Stimulated activated CD4-positive, alpha-beta T cell treated with anti-CD3 and anti-CD28 coated beads, TNF-alpha, amount 100 ng/mL, for 48 hours (primary cell): Measurements from ENCODE around the gene ACR.

Experiments used
- DNase-seq, 3 donors: peaks; one replicate each; pipeline ENCODE4 v3.0.0-alpha.2; 2020; ENCODE audit warnings: low read depth in 3 of 3

The ACR gene

DNA sequence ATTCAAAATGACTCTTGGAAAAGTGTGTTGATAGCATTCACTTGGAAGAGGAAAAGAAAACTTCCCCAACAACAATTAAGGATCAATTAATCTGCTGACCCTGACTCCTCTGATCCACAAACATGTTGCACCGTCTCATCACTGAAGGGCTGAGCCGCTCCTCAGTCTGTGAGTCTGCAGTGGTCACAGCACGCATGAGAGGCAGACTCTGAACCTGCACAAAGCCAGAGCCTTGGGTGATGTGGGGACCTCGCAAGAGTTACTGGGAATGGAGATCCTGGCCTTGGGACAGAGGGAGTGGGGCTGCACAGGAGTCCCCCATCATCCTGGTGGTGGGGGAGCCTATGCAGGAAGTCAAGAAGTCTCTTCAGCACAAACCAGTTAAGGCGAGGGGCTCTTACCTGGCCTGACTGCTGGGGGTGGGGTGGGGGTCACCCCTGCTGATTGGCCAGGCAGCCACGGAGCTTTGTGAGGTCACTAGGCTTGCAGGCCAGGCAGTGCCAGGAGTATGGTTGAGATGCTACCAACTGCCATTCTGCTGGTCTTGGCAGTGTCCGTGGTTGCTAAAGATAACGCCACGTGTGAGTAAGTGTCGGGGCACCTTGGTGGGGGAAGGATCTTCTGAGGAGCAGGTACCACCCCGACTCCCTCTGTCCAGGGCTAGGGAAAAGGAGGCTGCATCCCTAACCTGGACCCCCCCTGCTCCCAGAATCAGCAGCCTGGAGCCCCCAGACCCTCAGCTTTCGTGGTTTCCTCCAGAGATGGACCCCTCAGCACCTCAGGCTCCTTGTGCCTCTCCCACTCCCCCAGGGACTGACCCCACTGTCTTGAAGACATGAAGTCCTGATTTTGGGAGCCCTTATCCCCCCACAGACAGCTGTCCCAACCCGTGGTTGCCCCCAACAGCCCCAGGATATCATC is at the start of gene ACR:
Gene ACR (plus strand): TSS at position 477 of the 921 bp plus-strand sequence. CDS start 32 bp downstream, at position 509.
- DNase-seq = no peak

DNA sequence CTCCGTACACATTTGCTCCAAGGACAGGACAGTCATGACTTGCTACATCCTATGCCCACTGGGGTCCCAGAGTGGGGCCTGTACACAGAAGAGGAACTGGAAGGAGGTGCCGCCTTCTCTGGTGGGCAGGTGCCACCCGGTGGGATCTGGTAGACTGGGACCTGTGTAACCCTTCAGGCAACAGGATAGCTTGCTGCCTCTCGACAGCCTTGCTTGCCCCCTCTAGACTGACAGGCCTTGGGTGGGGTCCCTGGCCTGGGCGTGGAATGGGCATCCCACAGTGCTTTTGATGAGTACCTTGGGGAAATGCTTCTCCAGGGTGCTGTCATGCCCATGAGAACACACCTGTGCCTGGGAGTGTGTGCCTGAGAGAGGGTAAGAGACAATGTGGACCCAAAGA is 49.6 kb upstream of the ACR start:
- DNase-seq = no peak

DNA sequence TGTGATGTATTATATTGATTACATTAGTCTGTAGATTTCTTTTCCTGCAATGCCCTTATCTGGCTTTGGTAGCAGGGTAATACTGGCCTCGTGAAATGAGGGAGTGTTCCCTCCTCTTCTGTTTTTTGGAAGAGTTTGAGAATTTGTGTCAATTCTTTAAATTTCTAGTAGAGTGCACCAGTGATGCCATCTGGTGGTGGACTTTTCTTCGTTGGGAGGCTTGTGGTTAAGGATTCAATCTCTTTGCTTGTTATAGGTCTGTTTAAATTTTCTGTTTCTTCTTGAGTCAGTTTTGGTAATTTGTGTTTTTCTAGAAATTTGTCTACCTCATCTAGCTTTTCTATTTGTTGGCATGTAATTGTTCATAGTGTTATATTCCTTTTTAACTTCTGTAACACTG is 46.5 kb upstream of the ACR start:
- DNase-seq = peak in 1 of 3 donors; percentile 17

DNA sequence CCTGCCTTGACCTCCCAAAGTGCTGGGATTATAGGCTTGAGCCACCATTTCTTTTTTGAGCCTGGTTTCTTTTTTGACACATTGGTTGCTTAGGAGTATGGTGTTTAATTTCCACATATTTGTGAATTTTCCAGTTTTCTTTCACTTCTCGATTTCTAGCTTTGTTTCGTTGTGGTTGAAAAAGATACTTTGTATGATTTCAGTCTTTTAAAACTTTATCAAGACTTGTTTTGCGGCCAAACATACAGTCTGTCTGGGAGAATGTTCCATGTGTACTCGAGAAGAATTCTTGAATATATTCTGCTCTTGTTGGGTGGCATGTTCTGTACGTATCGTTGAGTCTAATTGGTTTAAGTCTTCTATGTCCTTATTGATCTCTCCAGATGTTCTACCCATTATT is 44.5 kb upstream of the ACR start:
- no peak for DNase-seq

DNA sequence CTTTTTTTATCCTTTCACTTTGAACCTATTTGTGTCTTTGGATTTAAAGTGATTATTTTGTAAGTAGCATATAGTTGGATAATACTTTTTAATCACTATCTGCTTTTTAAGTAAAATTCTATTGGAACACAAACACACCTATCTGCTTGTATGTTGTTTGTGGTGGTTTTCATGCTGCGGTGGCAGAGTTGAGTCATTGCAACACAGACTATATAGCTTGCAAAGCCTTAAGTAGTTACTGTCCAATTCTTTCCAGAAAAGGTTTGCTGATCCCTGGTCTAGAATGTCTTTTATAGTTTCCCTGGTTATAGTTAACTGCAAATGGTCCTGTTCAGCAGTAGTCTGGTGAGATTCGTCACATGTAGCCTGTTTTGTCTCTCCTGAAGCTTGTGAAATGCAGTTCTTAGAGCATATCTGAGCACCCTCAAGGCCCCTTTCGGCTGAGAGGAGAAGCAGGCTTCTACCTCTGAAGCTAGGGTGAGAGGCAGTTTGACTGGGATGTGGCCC is 43.9 kb upstream of the ACR start:
- no peak for DNase-seq

DNA sequence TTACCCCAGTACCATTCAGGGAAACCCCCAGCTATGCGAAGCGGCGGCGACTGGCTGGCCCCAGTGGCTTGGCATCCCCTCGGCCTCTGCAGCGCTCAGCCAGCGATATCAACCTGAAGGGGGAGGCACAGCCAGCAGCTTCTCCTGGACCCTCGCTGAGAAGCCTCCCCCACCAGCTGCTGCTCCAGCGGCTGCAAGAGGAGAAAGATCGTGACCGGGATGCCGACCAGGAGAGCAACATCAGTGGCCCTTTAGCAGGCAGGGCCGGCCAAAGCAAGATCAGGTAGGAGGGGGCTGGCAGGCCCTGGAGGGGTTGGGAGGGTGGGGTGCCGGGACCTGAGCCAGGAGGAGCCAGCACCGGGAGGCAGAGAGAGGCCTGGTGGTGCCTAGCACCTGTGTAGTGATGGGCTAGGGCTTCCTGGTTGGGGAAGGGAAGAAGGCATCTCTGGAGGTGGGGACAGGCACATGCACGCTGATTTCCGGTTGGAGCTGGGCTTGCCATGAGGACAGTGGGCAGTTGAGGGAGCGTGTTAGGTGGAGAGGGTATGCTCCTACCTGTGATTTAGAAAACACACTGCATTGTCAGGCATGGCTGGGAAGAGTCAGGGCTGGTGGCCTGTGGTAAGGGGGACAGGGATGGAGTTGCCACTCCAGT is 43.1 kb upstream of the ACR start:
- DNase-seq = no peak

DNA sequence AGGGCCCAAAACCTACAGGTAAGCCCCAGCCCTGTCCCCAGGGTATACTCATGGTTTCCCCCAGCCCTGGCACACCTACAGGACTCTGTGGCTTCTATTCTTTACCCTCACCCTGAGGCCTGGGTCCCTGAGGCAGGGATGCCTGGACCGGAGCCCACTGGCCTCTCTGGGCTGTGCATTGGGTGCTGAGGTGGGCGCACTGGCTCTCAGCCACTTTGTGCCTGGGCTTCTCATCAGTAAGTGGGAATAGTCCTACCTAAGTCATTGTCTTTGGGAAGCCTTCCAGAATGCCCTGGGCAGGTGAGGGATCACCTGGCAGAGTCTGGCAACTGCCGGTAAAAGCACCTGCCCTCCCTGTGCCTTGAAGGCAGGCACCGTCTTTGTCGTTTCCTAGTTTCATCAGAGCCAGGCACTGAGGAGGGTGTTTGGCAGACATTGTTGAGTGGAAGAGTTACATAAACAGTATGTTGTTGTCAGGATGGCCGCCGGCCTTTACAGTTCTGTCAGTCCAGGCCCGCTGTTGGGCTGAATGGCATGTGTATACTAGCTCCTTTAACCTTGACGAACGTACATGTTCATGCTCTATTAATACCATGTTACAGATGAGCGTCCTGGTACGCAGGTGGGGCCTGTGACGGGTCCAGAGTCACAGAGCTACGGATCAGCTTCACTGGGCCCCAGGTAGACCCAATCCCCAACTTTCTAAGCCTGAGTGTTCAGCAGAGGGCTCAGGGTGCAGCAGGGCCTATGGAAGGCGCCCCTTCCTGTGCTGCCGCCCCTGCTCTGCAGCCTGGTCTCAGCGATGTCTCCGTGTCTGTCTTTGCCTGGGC is 42.4 kb upstream of the ACR start:
- no peak for DNase-seq

DNA sequence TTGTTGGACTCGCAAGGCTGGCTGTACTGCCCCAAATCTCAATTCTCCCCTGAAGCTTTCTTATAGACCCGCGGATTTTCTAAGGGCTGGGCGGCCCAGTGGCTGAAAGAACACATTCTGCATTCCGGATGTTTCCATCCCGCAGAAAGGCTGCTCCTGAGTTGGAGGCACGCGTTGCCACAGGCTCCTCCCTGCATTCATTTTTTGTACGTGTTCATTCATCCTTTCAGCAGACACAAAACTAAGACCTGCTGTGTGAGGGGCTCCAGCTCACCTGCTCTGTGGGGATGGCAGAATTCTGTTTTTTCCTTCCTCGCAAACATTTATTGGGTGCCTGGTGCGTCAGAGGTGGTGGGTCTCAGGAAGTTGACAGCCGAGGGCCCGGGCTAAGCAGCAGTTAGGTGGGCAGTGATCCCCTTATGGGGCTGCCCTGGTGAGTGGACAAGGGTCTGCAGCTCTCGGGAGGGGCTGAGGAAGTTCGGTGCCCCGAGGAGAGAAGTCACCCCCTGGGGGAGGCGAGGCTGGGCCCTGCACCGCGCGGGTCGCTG is 41.7 kb upstream of the ACR start:
- no peak for DNase-seq

DNA sequence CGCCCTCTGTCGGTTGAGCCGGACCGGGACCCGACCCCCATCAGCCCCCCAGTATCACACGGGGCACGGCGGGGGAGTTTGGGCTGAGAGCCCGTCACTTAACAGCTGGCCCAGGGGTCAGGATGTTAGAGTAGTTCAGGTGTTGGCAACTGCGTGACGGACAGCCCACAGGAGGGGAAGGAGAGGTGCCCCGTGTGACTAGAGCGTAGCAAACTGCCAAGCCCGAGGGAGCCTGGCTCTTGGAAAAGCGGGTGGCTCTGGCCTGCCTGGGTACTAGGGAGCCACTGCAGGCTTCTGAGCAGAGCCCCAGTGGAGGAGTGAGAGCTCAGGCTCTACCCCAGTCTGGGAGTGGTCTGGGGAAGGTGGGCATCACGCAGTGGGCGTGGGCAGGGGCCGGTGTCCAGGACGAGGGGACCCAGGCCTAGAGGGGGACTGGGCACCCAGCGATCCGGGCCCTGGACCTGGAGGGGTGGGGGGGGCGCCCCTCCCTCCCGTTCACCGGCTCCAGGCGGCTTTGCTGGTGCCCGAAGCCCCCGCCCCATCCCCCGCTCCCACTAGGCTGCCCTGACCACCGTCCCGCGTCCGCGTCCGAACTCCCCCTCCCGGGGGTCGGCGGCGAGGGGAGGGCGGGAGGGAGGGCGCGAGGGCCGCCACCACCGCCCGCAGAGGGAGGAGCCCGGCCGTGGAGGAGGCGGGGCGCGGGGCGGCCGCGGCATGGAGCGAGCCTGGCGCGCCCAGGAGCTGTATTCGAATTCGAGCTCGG is 41.0 kb upstream of the ACR start:
- no peak for DNase-seq

DNA sequence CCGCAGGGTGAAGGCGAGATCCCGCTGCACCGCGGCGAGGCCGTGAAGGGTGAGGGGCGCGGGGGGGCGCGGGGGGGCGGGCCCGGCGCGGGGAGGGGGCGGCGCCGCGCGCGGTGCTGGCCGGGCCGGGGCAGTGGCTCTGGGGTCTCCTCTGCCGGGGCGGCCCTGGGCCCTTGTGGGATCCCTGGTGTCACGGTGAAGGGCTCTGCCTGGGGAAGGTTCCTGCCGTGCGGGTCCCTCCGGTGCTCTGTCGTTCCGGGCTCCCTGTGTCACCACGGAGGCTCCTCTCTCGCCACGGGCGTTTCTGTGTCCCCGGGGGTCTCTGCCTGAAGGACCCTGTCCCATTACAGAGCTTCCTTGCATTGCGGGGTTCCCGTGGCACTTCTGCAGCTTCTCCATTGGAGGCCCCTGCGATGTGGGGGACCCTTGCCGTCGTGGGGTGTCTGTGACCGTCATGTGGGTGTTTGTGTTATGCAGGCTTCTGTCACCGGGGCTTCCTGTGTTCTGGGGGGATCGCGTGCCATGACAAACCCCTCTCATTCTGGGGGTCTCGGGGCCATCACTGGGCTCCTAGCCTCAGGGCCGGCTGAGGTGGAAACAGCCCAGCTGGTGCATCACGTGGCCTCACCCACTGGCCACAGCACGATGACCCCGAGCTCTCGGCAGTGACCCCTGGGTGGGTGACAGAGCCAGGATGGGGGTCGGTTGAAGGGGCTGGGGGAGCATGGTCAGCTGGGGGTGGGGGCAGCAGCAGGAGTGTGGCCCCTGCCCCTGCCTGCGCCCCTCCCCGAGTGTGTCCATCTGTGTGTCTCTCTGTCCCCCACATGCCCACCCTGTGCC is 40.1 kb upstream of the ACR start:
- DNase-seq = no peak

DNA sequence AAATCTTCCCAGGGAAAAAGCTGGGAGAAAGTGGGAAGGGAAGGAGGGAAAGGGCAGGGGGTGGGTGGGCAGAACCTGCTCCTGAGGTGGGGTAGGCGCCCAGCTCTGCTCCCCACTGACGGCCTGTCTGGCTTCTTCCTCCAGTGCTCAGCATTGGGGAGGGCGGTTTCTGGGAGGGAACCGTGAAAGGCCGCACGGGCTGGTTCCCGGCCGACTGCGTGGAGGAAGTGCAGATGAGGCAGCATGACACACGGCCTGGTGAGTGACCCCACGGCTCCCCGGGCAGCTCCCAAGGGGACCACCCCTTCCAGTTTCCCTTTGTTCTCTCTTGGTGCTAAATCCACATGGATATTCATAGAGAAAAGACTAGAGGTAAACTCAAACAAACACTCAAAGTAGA is 39.5 kb upstream of the ACR start:
- DNase-seq = no peak

DNA sequence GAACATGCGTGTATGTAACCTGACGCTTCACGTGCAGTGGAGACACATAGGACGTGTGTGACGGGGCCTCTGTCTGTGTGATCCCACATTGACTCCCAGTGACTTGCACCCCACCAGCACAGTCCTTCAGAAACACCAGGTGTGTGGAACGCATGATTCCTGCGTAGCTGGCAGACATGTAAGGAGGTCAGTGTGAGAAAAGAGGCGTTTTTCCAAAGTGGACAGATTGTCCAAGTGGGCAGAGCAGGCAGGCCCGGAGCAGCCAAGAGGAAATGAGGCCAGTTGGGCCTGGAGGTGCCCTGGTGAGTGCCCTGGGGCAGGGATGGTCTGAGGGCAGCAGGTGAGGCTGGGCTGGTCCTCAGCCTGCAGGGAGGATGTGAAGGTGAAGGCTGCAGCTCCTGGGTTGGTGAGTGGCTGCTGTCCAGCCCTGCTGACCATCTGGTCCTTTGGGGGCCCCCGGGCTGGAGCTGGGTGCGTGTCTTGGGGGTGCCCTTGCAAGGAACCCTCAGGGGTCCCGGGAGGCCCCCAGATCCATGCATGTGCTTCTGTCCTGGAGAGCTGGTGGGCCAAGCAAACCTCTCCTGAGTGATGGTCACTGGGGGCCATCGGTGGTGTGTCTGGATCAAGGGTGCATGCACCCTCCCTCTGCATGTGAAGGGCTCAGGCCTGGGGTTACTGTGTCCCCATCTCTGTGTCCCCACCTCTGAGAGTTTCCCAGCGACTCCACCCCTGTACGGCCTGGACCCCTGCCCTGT is 38.8 kb upstream of the ACR start:
- DNase-seq = no peak

DNA sequence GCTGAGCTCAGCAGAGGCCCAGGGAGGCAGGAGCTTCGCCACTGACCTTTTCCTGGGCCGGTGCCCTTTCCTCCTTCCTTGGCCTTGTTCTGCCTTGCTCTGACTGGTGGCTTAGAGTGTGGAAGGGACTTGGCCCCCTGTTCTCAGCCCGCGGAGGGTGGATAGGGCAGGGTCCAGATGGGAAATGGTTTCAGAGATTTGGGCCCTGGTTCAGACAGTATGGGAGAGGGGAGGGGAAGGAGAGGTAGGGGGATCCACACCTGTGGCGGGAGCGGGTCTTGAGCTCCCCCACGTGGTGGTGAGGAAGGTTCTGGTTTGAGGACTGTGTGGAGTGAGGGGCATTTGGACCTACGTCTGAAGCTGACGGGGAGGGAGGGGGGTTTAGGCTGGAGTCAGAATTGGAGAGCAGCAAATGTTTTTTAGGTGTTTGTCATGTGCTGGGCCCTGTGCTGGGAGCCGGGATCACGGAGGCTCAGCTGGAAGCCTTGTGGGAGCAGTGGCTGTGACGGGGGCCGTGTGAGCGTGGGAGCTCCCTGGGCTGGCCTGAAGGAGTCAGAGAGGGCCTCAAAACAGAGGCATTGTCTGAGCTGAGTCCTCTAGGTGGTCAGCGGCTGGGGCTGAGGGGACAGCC is 38.1 kb upstream of the ACR start:
- DNase-seq = no peak

DNA sequence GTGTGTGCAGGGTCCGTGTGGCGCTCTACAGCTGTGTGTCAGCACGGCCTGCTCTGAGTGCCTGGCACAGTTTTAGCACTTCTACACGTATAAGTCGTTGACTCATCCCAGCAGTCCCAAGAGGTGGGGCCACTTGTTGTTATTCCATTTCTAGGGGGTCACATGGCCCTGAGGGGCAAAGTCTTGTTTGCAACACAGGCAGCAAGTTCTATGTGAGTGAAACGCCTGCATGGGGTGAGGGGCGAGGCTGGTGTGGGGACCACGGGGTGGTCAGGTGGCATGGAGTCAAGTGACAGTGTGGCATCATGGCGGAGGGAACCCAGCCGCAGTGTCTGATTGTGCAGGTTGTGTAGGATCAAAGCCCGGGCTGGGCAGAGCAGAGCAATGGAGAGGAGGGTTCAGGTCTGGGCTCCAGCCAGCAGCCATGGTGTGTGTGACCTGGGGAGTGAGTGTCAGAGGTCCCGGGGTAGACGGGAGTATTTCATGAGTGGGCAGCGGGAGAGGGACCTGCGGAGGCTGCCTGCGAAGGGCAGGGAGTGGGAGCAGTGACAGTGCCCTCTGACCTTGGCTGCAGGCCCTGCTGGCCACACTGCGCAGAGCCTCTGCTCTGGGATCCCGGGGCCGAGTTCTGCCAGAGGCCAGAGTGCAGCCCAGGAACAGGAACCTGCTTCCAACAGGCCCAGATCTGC is 37.5 kb upstream of the ACR start:
- no peak for DNase-seq

DNA sequence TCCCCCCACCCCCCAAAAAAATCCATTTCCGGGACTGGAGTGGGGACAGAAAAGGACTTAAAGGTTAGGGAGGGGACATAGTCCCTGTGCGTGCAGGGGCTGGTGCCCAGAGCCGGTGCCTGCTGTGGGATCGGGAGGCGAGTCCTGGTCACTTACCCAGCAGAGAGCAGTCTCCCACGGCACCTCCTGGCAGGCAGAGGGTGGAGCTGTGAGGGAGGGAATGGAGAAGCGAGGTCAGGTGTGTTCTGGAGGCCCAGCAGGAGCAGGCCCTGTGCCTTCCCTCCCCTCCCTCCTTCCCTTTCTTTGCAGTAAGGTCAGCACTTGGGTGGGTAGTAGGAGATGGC is 37.0 kb upstream of the ACR start:
- no peak for DNase-seq

DNA sequence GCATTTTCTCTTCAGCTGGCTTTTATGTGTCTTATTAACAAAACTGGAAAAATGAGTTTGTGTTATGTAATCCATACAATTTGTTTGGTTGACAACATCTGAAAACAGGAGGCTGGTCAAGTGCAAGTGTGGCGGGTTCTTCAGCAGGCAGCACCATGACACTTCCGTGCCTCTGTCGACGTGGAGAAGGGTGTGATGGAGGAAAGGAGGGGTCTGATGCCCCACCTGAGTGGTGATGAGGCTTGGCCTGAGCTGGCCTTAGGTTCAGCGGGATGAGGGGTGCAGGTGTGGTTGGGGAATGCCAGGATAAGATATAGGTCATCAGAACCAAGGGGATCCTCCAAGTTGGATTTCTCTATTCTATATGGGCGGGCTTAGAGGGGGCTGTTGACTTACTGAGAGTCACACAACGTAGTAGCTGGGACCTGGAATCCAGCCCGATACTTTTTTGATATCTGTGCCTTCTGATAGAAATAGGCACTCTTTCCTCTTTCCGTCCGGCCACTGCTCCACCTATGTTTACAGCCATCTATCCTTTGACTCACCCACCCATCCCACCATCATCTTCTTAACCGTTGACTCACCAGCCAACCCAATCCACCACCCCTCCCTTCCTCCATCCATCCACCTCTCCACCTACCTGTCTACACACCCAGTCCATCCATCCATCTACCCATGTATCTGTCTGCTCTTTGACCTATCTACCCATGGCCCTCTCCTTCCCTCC is 36.4 kb upstream of the ACR start:
- no peak for DNase-seq

DNA sequence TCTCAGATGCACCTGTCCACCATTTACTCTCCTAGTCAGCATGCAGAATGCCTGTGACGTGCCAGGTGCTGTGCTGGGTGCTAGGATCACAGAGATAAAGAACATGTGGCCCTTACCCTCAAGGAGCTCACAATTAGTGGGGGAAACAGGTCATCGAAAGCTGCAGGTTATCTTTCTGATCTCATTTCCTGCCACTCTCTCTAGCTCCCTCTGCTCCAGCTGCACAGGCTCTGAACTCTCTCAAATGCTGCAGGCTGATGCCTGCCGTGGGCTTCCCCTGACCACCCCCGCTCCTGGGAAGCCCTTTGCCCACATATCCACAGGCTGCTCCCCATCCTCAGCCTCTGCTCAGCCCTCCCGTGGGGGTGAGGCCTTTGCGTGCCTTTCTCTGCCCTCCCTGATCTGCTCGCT is 35.7 kb upstream of the ACR start:
- DNase-seq = no peak
